BLaER1 treated with 17β-estradiol and CSF1 and Interleukin-3, amounts not matched to agents 10 nM and 100 nM (cell line): ENCODE results near the gene CALHM6.

ENCODE experiments used
- H3K27ac ChIP-seq, 11 experiments: shearing (Covaris generic); formaldehyde crosslinking; 2 replicates each; pipeline ENCODE4 v1.8.1; 2022
- H3K27me3 ChIP-seq, 11 experiments: shearing (Covaris generic); formaldehyde crosslinking; 2 replicates each; pipeline ENCODE4 v1.8.1; 2022
- H3K36me3 ChIP-seq, 11 experiments: shearing (Covaris generic); formaldehyde crosslinking; 2 replicates each; pipeline ENCODE4 v1.8.1; 2022
- H3K4me1 ChIP-seq, 10 experiments: shearing (Covaris generic); formaldehyde crosslinking; 2 replicates each; pipeline ENCODE4 v1.8.1; 2022
- H3K4me2 ChIP-seq, 11 experiments: shearing (Covaris generic); formaldehyde crosslinking; 2 replicates each; pipeline ENCODE4 v1.8.1; 2022
- H3K4me3 ChIP-seq, 10 experiments: shearing (Covaris generic); formaldehyde crosslinking; 2 replicates each; pipeline ENCODE4 v1.8.1; 2022
- H3K9ac ChIP-seq, 11 experiments: shearing (Covaris generic); formaldehyde crosslinking; 2 replicates each; pipeline ENCODE4 v1.8.1; 2022
- H3K9me3 ChIP-seq, 11 experiments: shearing (Covaris generic); formaldehyde crosslinking; replicated peaks in 1 of 11; 2 replicates each; pipeline ENCODE4 v1.8.1; 2022
- H4K20me1 ChIP-seq, 11 experiments: shearing (Covaris generic); formaldehyde crosslinking; 2 replicates each; pipeline ENCODE4 v1.8.1; 2022
- Cebpa-rat ChIP-seq, 11 experiments: shearing (Covaris generic); IDR thresholded peaks; 2 replicates each; pipeline ENCODE4 v1.8.1; 2022

CALHM6 gene

GRCh38 chr6:116438590-116439448, 22.4 kb upstream of the CALHM6 start:
- H3K27ac ChIP-seq: peak overlapping the region in 9 of 11 experiments; percentile 2 to 44 (median 10); a peak in 10 of 22 replicates
- peaks cover 0 to 38% (median 0%) of the 10 kb centered on the region in 11 experiments; a peak in 9 of 22 replicates for H3K36me3 ChIP-seq
- no peaks in the 10 kb centered on the region for H3K9me3 ChIP-seq
- H4K20me1 ChIP-seq: peaks cover 0 to 18% (median 0%) of the 10 kb centered on the region in 11 experiments; a peak in 3 of 22 replicates
- H3K27me3 ChIP-seq: no peaks in the 10 kb centered on the region
- peak overlapping the region in 6 of 11 experiments; percentile 2 to 44 (median 22); a peak in 6 of 22 replicates for H3K9ac ChIP-seq
- TF ChIP-seq Cebpa-rat (IDR thresholded peaks at IDR 0.05): no peak
- peak overlapping the region; percentile 50 to 72 (median 62) for H3K4me2 ChIP-seq
- peaks cover 14 to 54% (median 20%) of the 10 kb centered on the region in 10 experiments for H3K4me1 ChIP-seq
- H3K4me3 ChIP-seq: no peak overlapping the region

DNA sequence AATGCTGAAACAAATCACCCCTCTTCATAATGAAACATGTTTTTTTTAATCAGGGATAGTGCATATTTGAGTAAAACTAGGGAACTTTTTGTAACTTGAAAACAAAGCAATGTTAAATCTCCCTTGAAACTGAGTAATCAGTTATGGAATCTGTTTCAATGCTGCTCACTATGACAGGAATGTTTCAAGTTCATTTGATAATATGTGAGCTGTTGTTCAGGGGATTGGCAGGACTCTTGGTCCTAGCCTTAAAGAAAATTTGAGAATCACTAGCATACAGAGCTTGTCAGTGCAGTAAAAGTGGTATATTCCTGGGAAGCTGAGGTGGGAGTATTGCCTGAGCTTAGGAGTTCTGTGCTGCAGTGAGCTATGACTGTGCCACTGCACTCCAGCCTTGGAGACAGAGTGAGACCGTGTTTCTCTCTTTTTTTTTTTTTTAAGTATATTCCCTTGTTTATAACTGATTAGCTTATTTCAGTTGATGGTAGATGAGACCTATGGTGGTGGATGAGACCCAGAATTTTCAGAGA, 21.6 kb upstream of the CALHM6 start:
- no peak for TF ChIP-seq Cebpa-rat (IDR thresholded peaks at IDR 0.05)
- H3K4me2 ChIP-seq: peak overlapping the region; percentile 50 to 72 (median 62); a peak in 21 of 22 replicates

DNA sequence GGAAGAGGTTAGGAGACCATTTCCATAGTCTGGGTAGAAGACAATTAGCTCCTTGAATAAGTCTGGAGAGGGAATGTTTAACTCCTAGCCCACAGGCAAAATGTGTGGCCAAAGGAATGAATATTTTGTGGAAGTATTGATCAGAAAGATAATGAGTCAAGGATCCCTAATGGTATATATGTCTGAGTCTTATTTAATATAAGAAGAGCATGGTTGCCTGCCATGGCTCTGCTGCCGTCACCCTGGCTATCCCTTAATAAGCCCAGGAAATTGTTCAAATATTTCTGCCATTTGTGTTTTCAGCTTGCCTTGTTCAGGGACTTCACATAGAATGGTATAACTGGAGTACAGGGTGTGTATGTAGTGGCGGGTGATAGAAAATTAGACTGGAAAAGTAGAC, 18.1 kb upstream of the CALHM6 start:
- Histone ChIP-seq H3K4me1 (peaks cover 16 to 81% (median 27%) of the 10 kb centered on the region in 10 experiments), H3K9me3 (no peaks in the 10 kb centered on the region), H4K20me1 (peaks cover 0 to 11% (median 0%) of the 10 kb centered on the region in 11 experiments; a peak in 1 of 22 replicates), H3K36me3 (peaks cover 0 to 4% (median 0%) of the 10 kb centered on the region in 11 experiments; a peak in 1 of 22 replicates), H3K9ac (no peak overlapping the region), H3K27ac (no peak overlapping the region), H3K4me3 (no peak overlapping the region), H3K27me3 (no peaks in the 10 kb centered on the region), H3K4me2 (peak overlapping the region in 2 of 11 experiments; percentile 4 to 33; a peak in 2 of 22 replicates)
- no peak for TF ChIP-seq Cebpa-rat (IDR thresholded peaks at IDR 0.05)

More for the DNA sequence above, 21.6 kb upstream of the CALHM6 start:
- Histone ChIP-seq H3K9ac (no peak overlapping the region; a peak in 2 of 22 replicates), H3K27ac (peak overlapping the region in 5 of 11 experiments; percentile 7 to 18 (median 10); a peak in 3 of 22 replicates), H3K27me3 (no peaks in the 10 kb centered on the region), H4K20me1 (peaks cover 0 to 18% (median 0%) of the 10 kb centered on the region in 11 experiments; a peak in 3 of 22 replicates), H3K9me3 (no peaks in the 10 kb centered on the region), H3K4me1 (peaks cover 16 to 61% (median 21%) of the 10 kb centered on the region in 10 experiments), H3K4me3 (no peak overlapping the region), H3K36me3 (peaks cover 0 to 30% (median 0%) of the 10 kb centered on the region in 11 experiments; a peak in 9 of 22 replicates)

- peak overlapping the region in 3 of 11 experiments; percentile 78 to 88 (median 85); a peak in 5 of 22 replicates for H3K4me2 ChIP-seq
- peaks cover 8 to 83% (median 19%) of the 10 kb centered on the region in 10 experiments for H3K4me1 ChIP-seq
- peaks cover 0 to 4% (median 0%) of the 10 kb centered on the region in 11 experiments; a peak in 1 of 22 replicates for H3K36me3 ChIP-seq
- no peak overlapping the region for H3K9ac ChIP-seq
- no peaks in the 10 kb centered on the region for H3K27me3 ChIP-seq
- H3K9me3 ChIP-seq: no peaks in the 10 kb centered on the region
- H4K20me1 ChIP-seq: peaks cover 0 to 4% (median 0%) of the 10 kb centered on the region in 11 experiments; a peak in 1 of 22 replicates
- H3K27ac ChIP-seq: no peak overlapping the region; a peak in 2 of 22 replicates
- no peak overlapping the region for H3K4me3 ChIP-seq
- no peak for TF ChIP-seq Cebpa-rat (IDR thresholded peaks at IDR 0.05)
Observed at GRCh38 chr6:116444092-116444491, 17.1 kb upstream of the CALHM6 start.

- TF ChIP-seq Cebpa-rat (IDR thresholded peaks at IDR 0.05): no peak
- peak overlapping the region in 4 of 11 experiments; percentile 4 to 88 (median 82); a peak in 5 of 22 replicates for H3K4me2 ChIP-seq
- H3K9me3 ChIP-seq: no peaks in the 10 kb centered on the region
- H3K36me3 ChIP-seq: peaks cover 0 to 4% (median 0%) of the 10 kb centered on the region in 11 experiments; a peak in 1 of 22 replicates
- H4K20me1 ChIP-seq: no peaks in the 10 kb centered on the region
- peaks cover 3 to 83% (median 14%) of the 10 kb centered on the region in 10 experiments for H3K4me1 ChIP-seq
- H3K4me3 ChIP-seq: no peak overlapping the region
- H3K27ac ChIP-seq: peak overlapping the region in 5 of 11 experiments; percentile 8 to 73 (median 17); a peak in 6 of 22 replicates
- H3K9ac ChIP-seq: no peak overlapping the region
- H3K27me3 ChIP-seq: no peaks in the 10 kb centered on the region
Observed at GRCh38 chr6:116444575-116444974, 16.6 kb upstream of the CALHM6 start.

DNA sequence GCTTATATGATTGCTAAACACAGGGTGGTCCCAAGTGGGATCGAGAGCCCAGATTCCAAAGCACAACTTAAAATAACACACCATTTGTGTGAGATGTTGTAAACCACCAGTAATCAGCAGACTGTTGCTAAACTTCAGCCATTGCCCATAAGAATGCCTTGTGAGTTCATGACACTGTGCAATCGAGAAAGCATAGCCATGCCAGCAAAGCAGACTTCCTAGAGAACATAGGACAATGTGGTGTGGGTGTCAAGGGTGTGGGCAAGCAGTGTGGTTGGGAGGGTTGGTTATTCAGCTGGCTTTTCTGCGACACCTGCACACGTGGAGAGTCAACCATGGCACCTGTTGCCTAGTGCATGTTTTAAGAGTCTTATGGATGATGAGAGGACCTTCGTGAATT, 16.1 kb upstream of the CALHM6 start:
- Histone ChIP-seq H3K27ac (peak overlapping the region in 5 of 11 experiments; percentile 8 to 73 (median 17); a peak in 5 of 22 replicates), H3K9ac (no peak overlapping the region), H3K4me1 (peaks cover 0 to 85% (median 9%) of the 10 kb centered on the region in 10 experiments; a peak in 12 of 20 replicates), H3K27me3 (no peaks in the 10 kb centered on the region), H3K36me3 (peaks cover 0 to 3% (median 0%) of the 10 kb centered on the region in 11 experiments; a peak in 1 of 22 replicates), H4K20me1 (no peaks in the 10 kb centered on the region), H3K4me3 (no peak overlapping the region), H3K4me2 (peak overlapping the region in 4 of 11 experiments; percentile 4 to 88 (median 82); a peak in 5 of 22 replicates), H3K9me3 (no peaks in the 10 kb centered on the region)
- TF ChIP-seq Cebpa-rat (IDR thresholded peaks at IDR 0.05): no peak

- no peaks in the 10 kb centered on the region for H3K36me3 ChIP-seq
- H3K4me1 ChIP-seq: peaks cover 8 to 97% (median 17%) of the 10 kb centered on the region in 10 experiments; a peak in 17 of 20 replicates
- H3K27ac ChIP-seq: peak overlapping the region in 6 of 11 experiments; percentile 9 to 82 (median 66); a peak in 9 of 22 replicates
- peak overlapping the region in 5 of 11 experiments; percentile 44 to 88 (median 78); a peak in 10 of 22 replicates for H3K4me2 ChIP-seq
- H3K4me3 ChIP-seq: no peak overlapping the region
- no peaks in the 10 kb centered on the region for H4K20me1 ChIP-seq
- peak overlapping the region in 1 of 11 experiments; percentile 5; a peak in 1 of 22 replicates for H3K9ac ChIP-seq
- TF ChIP-seq Cebpa-rat (IDR thresholded peaks at IDR 0.05): no peak; a peak in 1 of 22 replicates
- H3K9me3 ChIP-seq: no peaks in the 10 kb centered on the region
- no peaks in the 10 kb centered on the region for H3K27me3 ChIP-seq
Observed at GRCh38 chr6:116446399-116446798, 14.8 kb upstream of the CALHM6 start.

GRCh38 chr6:116447052-116447451, 14.1 kb upstream of the CALHM6 start:
- no peak for TF ChIP-seq Cebpa-rat (IDR thresholded peaks at IDR 0.05)
- Histone ChIP-seq H3K4me2 (peak overlapping the region in 4 of 11 experiments; percentile 37 to 88 (median 82); a peak in 7 of 22 replicates), H4K20me1 (no peaks in the 10 kb centered on the region), H3K9me3 (no peaks in the 10 kb centered on the region), H3K4me3 (no peak overlapping the region; a peak in 1 of 20 replicates), H3K27ac (peak overlapping the region in 6 of 11 experiments; percentile 9 to 82 (median 66); a peak in 11 of 22 replicates), H3K4me1 (peaks cover 10 to 100% (median 20%) of the 10 kb centered on the region in 10 experiments; a peak in 17 of 20 replicates), H3K27me3 (no peaks in the 10 kb centered on the region), H3K36me3 (no peaks in the 10 kb centered on the region), H3K9ac (peak overlapping the region in 4 of 11 experiments; percentile 1 to 64 (median 40); a peak in 4 of 22 replicates)
